GM19463 (cell line): ENCODE results near the gene LRRC18.

ENCODE experiments used
- ATAC-seq: cut with Tn5 transposase; IDR thresholded peaks from one replicate; pipeline ENCODE4 v1.9.1; 2021; ENCODE audit warnings: mild to moderate bottlenecking, moderate library complexity; ENCODE audit not compliant: unreplicated experiment

LRRC18 gene

DNA sequence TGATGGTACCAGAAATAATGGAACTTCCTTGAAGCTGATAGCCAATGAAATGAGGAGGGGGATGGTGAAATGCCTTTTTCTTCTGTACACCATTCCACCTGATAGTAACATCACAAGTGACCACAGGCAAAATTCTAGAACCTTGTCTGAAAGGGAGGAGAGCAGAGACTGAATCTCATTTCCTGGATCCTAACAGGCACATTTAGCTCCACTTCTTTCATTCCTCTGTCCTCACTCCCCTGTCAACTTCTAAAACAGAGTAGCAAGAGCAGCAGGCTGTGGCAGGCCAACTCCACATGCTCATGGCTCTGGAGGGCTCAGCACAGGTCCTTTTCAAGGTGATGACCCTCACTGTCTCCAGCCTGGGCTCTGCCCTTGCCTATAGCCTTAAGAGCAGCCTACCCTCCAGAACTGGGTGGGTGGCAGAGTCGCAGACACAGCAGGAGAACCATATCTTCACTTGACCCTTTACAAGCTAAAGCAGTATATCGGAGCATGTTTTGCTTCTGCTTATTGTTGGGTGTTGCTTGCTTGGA lies at the start of gene LRRC18:
Gene LRRC18, minus strand, starts transcription at position 51 of the 536 bp plus-strand sequence. CDS start 25,685 bp downstream, outside the sequence.
- no peak for ATAC-seq

DNA sequence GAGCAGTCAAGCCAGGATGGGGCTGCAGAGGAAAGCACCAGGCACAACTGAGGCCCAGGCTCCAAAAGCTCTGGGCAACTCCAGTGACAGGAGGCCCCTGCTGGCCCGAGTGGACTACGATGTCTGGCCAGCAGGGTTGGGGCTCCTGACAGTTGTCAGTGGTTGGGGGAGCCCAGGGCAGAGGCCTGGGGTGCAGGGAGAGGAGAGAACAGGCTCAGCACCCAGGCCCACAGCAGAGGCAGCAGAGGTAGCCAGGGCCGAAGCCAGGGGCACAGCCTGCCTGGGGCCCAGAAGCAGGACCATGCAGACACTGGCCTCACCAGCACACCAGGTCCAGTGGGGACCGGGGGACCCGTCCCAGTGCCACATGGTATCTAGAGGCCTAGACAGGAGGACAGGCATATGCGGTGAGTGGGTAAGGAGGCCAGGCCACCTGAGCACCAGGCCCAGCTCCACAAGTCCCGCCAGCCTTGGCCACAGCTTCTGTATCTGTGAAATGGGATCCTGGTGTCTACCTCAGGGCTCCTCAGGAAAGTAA lies 46.0 kb upstream of the LRRC18 start:
- no peak for ATAC-seq

DNA sequence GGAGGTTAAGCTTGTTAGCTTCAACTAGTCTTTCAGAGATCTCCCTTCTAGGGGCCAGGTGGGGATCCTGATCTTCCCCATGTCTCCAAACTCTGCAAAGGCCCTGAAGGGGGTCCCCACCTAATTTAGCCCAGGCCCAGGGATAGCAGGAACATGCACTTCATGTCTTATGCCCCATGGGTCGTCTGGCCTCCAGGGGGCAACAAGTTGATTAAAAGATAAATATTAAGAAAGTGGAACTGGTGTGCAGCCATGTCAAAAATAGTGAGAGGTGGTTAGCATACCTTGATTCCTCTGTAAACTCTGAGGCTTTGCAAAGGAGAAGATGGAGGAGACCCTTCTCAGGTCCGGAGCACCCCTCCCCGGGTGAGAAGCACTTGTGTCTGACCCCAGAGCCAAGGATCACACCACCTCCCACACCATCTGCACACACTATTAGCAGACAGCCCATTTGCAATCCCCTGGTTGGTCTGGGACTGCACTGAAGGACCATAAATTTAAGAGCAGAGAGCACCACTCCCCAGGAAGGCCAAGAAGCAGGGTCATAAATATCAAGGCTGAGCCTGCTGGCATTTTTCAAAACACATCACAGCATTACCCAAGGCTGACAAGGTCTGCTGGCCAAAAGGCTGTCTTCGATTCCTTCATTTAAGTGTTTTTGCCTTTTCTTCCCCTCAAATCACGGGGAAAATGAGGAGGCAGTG lies 44.2 kb upstream of the LRRC18 start:
- no peak for ATAC-seq

DNA sequence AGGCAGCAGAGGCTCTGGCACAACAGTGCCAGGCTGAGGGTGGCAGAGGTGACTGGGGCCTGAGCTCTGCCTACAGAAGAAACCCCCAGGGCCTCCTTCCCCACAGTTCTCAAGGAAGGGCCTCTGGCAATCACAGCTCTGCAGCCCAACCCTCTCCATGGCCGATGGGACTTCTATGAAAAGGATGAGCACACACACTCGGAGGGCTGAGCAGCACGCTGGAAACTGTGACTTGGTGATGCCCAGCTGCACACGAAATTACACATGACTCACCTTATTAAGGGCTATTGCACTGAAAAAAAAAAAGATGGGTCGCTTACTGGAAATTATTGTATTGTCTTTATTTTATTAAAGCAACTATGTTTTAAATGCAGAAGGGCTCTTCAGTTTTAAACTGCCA lies 42.9 kb upstream of the LRRC18 start:
- no peak for ATAC-seq

DNA sequence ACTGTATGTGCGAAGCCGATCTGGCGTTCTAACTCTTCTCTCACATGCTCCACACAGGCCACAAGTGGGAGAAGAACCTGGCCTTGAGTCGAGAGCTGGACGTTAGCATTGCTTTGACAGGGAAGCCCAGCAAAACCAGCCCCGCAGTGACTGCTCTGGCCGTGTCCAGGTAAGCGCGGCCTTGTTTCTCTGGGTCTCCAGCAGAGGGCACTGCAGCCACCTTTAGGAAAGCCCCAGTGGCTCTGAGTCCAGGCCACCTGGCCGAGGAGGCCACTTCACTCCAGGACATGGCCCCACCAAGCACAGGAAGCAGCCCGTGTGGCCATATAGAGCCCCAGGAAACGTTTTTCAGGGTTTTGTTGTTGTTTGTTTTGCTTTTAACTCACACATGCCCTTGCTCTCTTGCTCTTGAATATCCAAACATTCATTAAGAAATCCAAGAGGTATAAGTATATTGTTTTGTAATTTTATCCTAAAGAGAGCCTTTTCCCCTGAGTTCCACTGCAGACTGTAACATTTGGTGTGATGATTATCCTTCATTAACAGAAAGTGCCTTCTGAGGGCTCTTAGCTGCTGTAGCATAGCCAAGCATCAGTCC lies 41.8 kb upstream of the LRRC18 start:
- ATAC-seq, result no peak

DNA sequence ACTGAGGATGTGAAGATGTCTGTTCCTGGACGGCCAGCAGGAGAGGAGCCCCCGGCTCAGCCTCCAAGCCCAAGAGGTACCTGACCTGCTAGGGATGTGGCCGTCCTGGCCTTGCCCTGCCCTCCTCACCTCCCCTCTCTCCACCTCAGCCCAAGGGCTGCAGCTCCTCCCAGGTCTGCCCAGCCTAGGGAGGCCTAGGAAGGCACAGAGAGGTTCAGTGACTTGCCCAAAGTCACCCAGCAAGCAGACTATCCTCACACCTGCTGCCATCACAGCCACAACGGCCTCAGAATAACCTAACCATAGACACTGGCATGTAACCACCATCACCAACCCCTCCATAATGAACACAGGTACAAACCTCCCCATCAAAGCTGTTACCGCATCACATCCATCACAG lies 38.7 kb upstream of the LRRC18 start:
- ATAC-seq, result no peak

DNA sequence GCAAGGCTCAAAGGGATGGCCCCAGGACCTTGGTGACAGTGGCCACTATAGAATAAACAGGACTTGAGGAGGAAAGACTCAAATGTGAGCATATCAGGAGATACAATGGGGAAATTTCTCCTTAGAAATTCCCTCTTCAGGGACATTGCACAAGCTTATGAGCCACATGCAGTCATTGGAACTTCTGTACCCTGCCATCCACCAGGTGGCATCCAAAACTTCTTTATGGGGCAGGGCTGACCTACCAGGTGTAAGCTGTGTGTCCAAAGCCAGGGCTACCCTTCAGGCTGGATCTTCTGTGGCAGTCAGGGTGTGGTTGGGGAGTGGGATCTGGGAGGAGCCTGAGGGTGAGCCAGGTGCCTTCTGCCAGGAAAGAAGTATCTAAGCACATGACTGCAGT lies 36.6 kb upstream of the LRRC18 start:
- no peak for ATAC-seq

DNA sequence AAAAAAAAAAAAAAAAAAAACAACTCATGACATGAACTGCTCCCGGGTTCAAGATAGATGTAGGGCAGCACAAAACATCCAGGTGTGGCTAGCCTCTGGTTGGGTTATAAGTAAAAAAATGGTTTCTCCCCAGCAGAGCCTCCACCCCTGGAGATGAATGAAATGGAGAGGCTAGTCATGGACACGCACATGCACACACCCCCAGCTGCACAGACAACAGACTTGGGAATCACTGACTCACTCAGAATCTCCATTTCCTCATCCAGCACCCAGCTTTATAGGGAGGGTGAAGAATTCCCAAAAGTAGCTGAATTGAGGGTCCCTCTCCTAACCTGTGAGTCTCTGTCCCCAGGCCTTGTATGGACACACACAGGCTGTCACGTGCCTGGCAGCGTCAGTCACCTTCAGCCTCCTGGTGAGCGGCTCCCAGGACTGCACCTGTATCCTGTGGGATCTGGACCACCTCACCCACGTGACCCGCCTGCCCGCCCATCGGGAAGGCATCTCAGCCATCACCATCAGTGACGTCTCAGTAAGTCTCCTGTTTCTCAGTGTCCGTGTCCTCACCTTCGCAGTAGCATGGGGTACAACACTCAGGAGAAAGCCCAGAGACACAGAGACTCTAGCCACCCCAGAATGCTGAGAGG lies 35.0 kb upstream of the LRRC18 start:
- no peak for ATAC-seq

DNA sequence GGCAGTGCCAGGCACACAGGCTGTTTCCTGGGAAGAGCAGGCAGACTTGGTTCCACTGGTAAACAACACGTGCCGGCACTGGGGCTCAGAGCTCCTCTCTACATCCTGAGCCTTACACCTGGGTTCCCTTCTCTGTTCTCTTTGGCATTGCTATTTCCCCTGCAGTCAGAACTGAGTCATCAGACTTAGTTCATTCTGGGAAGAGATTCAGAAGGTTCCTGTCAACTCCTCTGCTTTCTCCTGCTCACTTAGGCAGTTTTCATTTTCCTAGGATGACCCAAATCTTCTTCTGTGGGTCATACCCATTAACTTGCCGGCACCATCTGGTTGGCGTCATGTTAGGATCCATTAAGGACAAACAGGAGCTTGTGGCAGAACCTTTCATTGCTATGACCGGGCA lies 33.4 kb upstream of the LRRC18 start:
- ATAC-seq, result no peak

DNA sequence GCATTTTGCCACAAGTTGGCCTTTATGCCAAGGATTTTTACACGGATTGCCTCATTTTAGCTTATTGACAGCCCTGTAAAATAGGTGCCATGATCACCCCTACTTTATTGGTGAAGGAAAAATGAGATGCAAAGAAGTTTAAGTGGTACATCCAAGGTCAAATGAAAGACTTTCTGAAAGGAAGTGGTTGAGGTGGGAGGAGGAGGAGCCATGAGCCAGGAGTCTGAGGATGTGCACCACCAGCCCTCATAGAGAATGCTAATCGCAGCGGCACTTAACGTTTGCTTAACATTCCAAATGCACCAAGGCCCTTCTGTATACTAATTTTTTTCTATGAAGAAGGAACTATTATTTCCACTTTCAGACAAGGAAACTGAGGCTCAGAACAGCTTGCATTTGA lies 31.0 kb upstream of the LRRC18 start:
- ATAC-seq, result no peak

DNA sequence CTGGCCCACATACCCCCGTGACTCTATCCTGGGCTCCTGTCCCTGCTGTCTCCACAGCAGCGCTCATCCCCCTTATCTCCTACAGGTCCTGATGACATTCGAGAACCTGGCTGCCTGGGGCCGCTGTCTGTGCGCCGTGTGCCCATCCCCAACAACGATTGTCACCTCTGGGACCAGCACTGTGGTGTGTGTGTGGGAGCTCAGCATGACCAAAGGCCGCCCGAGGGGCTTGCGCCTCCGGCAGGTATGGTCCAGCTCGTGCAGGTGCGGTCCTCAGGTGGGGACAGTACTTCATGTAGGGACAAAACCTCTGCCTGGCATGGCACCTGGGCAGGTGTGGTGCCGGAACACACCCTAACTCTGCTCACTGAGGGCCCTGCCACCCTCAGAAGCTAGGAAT lies 30.4 kb upstream of the LRRC18 start:
- no peak for ATAC-seq

DNA sequence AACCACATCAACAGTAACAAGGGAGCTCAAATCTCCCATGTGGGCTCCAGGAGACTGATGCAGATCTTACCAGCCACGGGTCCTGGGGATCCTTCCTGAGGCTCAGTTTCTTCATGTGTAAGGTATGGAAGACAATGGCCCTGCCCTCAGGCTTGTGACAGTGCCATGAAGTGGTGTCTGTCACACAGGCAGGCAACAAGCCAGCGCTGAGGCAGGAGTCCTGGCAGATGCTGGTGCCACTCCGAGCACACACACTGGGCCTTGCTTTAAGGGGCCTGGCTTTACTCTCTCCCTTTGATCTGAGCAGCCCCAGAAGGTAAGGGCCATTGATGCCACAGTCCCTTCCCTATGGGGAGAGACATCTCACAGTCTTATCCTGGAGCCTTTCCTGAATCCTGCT lies 28.4 kb upstream of the LRRC18 start:
- no peak for ATAC-seq

DNA sequence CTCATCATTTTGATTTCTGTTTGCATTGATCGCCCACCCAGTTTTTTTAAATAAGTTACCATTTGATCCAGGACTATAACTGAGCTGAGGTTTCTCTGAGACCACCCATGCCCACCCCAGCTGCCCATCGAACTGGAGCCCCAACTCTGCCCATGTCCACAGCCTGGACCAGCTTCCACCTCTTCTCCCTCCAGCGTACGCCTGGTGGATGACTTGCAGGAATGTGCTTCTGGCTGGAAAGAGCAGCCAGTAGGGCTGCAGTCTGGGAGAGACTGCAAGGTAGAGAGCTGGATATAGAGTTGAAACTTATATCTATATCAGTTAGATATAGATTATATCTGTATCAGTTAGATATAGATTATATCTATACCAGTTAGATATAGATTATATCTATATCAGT lies 25.8 kb upstream of the LRRC18 start:
- no peak for ATAC-seq

DNA sequence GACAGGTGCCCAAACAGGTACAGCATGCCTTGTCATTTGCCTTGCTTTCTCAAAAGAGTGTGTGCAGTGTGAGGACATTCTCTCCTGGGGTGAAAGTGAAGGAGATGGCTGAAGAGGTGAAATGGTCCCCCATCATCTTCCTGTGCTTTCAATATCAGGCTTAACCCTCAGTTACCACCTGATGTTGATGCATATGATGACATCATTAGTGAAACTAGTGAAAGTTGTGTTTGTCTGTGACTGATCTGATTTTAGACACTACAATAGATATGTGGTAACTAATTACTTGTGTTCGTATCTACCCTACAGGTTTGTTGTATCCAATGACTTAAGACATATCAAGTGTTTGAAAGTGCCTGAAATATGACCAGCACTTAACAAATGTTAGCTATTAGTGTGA lies 24.4 kb upstream of the LRRC18 start:
- ATAC-seq, result no peak

DNA sequence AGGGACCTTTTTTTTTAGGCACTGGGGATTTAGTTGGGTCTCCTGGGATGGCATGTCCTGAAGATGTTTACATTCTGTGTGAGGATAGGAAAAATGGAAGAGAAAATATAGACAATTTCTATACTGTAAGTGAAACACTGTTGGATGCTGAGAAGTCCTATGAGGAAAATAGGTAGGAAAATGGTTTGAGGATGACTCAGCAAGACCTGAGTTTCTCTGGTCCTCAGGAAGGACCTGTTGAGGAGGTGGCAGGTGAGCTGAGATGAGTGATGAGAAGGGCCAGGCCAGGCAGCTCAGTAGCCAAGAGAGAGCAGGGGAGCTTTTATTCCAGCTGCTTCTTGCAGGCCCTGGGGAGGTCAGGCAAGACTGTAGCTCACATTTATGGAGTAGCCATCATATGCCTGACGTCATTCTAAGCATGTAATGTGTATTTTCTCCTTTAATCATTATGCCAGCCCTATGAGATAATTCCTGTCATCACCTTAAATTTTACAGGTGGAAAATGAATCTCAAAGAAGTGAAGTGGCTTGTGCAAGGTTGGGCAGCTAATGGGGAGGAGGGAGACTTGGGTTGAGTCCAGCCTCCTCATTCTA lies 19.1 kb upstream of the LRRC18 start:
- ATAC-seq, result no peak

DNA sequence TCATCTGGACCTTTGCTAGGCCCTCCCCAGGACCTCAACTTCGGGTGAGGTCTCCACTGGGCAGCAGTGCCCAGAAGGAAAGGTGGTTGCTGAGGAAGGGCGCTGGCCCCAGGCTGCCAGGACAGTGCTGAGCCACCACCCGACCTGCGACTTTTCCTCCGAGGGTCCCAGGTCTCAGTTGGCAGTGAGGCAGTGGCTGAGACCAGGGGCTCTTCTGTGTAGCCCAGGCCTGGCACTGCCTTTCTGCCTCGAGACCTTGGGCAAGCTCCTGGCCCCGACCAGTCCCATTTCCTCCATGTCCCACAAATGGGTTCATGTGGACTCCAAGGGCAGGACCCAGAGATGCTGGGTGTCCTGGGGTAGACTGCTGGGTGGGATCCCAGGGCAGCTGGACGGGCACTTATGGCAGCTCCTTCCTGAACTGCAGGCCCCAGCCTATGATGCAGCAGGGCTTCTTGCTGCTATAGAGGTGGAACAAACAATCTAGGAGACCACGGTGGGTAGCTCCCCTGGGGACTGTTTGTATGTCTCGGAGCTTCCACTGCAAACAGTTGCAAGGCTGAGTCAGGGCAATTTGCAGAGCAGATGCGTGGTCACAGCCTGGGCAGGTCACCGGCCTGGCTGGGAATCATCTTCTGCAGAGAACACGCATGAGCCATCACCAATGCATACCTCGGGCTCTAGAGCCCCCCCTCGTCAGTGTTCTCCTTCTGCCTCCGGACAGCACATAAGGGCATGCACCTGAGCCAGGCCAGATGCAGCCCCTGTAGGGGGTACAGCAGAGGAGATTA lies 17.9 kb upstream of the LRRC18 start:
- ATAC-seq, result no peak

DNA sequence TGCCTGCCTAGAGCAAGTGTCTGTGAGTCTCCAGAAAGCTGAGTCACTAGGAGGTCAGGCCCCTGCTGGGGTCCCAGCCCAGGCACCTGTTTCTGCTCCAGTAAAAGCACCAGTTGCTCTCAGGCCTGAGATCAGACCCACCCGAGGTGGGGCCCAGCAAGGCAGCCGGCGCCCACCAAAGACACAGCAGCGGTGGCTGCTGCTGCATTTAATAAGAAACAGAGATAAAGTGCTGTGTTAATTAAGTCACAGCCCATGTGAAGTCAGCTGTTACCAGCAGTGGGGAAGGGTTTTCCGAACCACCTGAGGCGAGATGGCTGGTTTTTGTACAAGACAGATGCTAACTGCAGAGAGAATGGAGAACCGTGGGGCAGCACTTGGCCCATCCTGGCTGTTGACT lies 12.1 kb upstream of the LRRC18 start:
- ATAC-seq, result no peak

DNA sequence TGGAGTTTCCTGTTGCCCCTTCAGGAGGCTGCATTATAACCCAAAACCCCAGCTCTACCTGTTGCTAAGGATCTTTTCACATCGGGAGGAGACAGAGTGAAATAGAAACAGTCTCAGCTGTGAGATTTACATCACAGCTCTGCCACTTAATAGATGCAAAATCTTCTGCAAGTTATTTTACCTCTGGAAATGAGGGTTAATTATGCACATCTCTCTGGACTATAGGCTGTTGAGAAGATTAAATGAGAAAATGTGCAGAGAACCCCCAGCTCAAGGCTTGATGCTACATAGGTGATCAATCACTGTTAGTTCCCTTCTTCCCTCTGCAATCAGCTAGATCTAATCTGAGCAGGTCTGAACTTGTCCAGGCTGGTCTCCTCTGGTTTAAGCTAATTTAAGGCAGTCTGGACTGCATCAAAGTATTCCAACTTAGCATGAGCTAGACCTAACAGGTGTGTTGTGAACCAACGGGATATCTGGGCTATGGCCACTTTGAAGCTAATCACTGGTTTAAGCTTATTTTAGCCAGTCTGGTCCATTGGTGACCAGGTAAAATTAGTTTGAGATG lies 8.9 kb upstream of the LRRC18 start:
- ATAC-seq, result no peak

DNA sequence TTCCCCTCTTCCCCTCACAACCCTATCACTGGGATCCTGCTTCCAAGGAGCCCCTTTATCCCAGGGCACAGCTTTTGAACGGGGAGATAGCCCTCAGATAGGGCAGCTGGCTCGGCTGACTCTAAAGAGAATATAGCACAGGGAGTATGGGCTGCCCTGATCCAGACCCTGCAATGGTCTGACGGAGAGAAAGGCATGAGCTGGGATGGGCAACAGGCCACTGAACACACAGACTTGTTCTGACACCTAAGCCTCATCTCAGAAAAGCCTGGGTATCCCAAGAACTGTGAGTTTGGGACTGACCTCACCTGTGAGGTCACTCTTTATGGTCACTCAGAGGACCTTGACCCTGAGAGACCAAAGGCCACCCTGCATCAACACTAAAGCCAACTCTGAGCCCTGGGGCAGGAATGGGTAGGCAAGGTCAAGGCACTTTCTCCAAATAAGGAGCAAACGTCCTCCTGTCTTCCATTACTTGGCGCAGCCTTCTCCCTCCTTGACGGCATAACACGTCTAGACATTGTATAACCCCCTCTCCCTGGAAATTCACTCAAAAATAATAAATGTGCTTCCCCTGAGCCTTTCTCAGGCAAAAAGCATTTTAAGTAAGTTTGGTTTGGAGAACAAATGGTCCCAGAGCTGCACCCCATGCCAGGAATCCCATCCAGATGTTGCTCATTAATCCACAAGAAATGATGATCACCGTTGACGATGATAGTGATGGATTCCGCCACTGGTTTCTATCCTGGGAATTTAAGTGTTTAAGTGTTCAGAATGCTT lies 8.2 kb upstream of the LRRC18 start:
- no peak for ATAC-seq
